ENCODE measurements around the gene PDE3A.
"Not testable (repeated sequence)": the region's sequence is repeated elsewhere in the genome, so short reads cannot be mapped to it uniquely, and the experiment has no call there.

Gene PDE3A

DNA sequence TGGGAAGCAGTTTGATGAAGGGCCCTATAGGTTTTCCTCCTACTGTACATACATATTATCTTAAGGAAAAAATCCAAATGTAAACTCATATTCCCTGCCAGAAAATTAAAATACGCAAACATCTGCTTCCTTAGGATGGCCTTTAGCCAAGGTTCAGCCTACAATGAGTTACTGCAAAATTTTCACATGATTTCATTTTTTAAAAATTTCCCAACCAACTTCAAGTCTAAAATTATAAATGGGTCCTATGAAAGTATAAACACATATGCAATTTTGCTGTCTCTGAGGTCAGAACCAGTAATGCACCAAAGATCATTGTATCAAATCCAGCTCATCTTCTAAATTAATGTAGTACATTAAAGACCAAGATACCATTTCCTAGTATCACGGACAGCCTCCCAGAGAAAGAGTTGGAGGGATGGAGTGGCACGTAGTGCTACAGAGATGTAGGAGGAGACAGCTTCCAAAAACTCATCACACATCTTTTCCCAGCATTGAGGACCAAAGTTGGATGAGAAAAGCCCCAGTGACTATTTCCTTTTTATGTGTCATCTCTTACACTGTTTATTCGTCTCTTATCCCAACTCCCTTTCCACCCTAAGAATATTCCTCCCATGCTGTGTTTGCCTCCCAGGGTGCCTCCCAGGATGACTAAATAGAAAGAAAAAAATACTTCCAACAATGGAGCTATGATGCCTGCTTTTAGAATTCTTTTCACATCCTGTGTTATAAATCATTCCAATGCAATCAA, 234.5 kb downstream of the PDE3A start:
- DNase-seq (ENCODE audit: low read depth in 2 of 2) = peak; percentile 68 to 73

- no peak for DNase-seq (ENCODE audit: low read depth in 2 of 2)
Observed at GRCh38 chr12:20604408-20605067, 236.2 kb downstream of the PDE3A start.

- not testable (repeated sequence) for DNase-seq (ENCODE audit: low read depth in 2 of 2)
Observed at GRCh38 chr12:20615020-20615419, 246.7 kb downstream of the PDE3A start.

- DNase-seq (ENCODE audit: low read depth in 2 of 2) = no peak
Observed at GRCh38 chr12:20616093-20616492, 247.8 kb downstream of the PDE3A start.

GRCh38 chr12:20620261-20620660, 251.9 kb downstream of the PDE3A start:
- DNase-seq (ENCODE audit: low read depth in 2 of 2) = peak; percentile 57 to 66

DNA sequence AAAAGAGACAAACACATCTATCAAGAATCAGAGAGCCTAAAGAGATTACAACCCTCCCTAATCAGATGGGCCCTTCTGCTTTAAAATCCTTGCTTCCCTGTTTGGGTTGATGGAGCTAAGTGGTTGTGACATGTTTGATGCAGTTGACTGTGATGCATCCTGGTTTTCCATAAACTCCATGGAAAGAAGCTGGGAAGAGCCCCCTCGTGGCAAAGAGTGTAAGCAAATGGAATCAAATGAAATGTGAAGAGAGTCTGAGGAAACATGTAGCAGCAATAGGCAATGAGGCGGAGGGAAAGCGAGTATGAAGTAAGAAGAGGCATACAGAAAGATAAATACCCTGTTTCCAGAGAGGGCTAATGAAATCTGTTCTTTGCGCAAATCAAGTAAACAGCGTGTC, 256.4 kb downstream of the PDE3A start:
- DNase-seq (ENCODE audit: low read depth in 2 of 2) = peak in 1 of 2 experiments; percentile 25

- no peak for DNase-seq (ENCODE audit: low read depth in 2 of 2)
Observed at GRCh38 chr12:20625531-20625930, 257.2 kb downstream of the PDE3A start.

DNA sequence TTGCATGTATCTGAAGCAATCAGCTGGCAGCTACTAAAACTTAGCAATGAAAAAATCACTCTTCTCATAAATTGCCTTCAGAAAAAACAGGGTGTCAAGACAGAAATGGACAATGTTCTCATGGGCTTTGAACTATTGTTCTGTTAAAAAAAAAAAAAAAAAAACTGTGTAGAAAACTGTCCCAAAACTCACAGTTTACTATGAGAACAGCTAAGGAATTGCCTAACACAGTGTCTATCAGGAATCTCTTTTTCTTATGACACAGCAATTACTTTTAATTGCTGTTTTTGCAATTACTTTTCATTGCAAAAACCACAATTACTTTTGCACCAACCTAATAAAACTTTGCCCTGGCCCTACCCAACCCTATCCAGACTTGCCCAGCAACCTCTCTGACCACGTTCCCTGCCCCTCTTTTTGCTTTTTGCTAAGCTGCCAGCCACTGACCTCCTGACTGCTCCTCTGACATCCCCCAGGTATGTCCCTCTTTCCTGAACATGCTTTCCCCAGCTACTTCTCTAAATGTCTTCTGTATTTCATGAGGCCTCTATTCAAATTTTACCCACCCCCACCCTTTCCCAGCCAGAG, 258.8 kb downstream of the PDE3A start:
- DNase-seq (ENCODE audit: low read depth in 2 of 2) = no peak

DNA sequence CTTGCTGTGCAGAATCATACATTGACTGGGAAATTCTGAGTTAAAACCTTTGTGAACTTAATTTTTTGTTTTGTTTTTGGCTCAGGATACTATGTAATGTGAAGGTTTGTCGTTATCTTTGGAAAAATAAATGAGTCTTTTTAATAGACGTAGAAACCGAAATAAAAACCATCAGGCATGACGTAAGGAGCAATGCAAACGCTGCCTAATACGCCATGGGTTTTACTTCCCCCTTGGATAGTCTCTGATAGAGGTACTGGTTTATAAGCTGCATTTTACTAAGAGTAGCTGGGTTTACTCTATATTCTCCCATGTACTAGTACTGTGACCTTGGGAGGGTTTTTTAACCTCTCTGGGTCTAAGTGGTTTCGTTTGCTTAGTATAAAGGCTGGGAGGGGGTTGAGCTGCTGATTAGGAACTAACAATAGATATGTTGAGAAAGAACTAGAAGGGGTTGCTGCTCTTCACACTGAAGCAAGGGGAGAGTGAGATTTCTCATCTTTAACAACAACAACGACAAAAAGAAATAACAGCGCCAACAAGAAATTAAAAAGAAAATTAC, 260.0 kb downstream of the PDE3A start:
- DNase-seq (ENCODE audit: low read depth in 2 of 2) = no peak

DNA sequence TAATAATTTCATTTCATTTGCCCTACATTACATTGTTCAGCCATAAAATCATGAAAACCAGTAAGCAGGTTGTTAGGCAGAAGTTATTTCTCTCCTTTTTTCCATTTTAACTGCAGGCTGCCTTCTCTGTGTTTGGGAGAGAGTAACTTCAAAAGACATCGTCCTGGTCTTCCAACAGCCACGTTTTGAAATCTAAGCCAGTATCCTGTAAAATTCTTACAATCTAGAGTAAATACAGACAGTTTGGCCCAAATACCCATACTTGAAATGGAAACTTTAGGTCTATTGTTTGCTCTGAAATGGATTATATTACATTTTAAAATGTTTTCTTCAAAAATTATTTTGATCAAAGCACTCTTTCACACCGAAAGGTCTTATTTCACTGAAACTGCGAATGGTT, 260.7 kb downstream of the PDE3A start:
- DNase-seq (ENCODE audit: low read depth in 2 of 2) = no peak

- no peak for DNase-seq (ENCODE audit: low read depth in 2 of 2)
Observed at GRCh38 chr12:20629414-20630156, 261.2 kb downstream of the PDE3A start.

GRCh38 chr12:20631711-20632110, 263.4 kb downstream of the PDE3A start:
- DNase-seq (ENCODE audit: low read depth in 2 of 2) = no peak

GRCh38 chr12:20641106-20641505, 272.8 kb downstream of the PDE3A start:
- no peak for DNase-seq (ENCODE audit: low read depth in 2 of 2)

DNA sequence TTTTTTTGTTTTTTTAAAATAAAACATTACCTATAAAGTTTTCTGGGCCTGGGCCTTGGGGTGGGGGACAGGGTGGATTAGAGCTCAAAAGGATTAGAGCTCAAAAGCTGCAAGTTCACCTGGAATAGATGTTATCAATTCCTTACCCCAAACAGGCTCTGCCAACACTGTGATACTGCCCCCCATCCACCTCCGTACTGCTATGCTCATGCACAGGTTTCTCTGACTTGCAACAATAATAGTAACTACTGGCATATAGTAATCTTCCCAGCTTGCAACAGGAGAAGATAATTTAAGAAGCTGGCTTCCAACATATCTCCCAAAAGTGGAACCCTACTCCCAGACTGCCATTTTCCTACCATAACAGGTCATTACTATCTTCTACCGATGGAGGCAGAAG, 275.5 kb downstream of the PDE3A start:
- DNase-seq (ENCODE audit: low read depth in 2 of 2) = no peak

DNA sequence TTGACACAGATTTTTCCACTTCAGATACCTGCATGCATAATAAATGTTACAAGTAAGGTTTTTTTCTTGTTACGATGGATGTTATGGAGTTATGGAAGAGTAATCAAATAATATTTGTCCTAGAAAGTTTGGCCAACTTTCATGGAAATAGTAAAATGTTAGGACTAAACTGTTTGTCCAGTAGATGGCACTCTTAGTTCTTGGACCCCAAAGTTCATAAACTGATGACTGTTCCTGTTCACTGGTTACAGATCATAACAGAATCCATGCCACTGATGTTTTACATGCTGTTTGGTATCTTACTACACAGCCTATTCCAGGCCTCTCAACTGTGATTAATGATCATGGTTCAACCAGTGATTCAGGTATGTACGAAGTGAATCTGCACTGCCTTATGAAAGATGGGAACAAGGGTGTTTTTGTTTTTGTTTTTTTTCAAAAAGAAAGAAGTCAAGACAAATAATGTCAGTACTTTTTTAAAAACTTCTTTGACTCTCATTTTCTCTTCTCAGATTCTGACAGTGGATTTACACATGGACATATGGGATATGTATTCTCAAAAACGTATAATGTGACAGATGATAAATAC, 278.0 kb downstream of the PDE3A start:
- peak; percentile 10 for DNase-seq (ENCODE audit: low read depth in 2 of 2)

DNA sequence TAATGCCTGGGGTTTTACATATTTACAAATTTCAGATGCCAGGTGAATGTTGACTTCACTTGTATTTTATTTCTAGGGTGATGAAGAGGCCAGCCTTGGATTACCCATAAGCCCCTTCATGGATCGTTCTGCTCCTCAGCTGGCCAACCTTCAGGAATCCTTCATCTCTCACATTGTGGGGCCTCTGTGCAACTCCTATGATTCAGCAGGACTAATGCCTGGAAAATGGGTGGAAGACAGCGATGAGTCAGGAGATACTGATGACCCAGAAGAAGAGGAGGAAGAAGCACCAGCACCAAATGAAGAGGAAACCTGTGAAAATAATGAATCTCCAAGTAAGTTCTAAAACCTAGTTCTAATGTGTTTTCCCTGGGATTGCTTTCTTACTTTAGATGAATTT, 285.5 kb downstream of the PDE3A start:
- DNase-seq (ENCODE audit: low read depth in 2 of 2) = no peak

GRCh38 chr12:20656600-20656999, 288.3 kb downstream of the PDE3A start:
- DNase-seq (ENCODE audit: low read depth in 2 of 2) = no peak

DNA sequence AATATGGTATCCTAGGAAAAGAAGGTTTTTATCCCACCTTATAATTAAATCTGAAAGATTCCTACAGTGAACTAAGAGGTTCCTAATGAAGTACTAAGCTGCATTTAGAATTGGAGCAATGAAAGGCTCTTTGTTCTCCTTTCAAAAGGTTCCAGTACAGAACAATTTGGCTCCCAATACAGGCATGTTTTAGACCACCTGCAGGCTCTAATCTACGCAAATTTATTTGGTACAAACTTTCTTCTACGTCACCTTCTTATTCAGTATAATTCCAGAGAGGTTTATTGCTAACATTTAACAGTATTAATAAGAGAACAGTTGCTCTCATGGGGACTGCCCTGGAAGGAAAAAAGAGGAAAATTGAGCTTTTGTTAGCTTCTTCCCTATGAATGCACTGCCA, 289.2 kb downstream of the PDE3A start:
- no peak for DNase-seq (ENCODE audit: low read depth in 2 of 2)

- no peak for DNase-seq (ENCODE audit: low read depth in 2 of 2)
Observed at GRCh38 chr12:20681334-20681733, 313.0 kb downstream of the PDE3A start.

GRCh38 chr12:20695232-20695631, 326.9 kb downstream of the PDE3A start, which contains the start of gene SLCO1C1:
Gene SLCO1C1, plus strand, starts transcription at chr12:20695332. Its CDS starts 4,245 bp downstream, at chr12:20699577.
- DNase-seq (ENCODE audit: low read depth in 2 of 2) = no peak

GRCh38 chr12:20696181-20696905, 328.0 kb downstream of the PDE3A start:
- DNase-seq (ENCODE audit: low read depth in 2 of 2) = no peak

Data from fibroblast of skin of left biceps (primary cell).